H9 (cell line): ENCODE measurements around the gene BMPER. TPM values are rescaled to one million over a fixed set of nuclear protein-coding genes. Genes with fewer than 3 reads are reported as not detected.

ENCODE experiments used
- DNase-seq: peaks from one replicate; pipeline ENCODE4 v3.0.0-alpha.2; 2017
- H2AFZ ChIP-seq: one replicate; pipeline ENCODE4 v1.6.1; 2013; ENCODE audit warnings: mild to moderate bottlenecking, low read length, control low read depth, moderate library complexity
- H2AK5ac ChIP-seq: 2 replicates; pipeline ENCODE4 v1.6.1; 2013; ENCODE audit warnings: low read length, control low read depth, mixed read lengths; ENCODE audit not compliant: insufficient read length
- H2BK120ac ChIP-seq: one replicate; pipeline ENCODE4 v1.6.1; 2013; ENCODE audit warnings: low read depth, mild to moderate bottlenecking, low read length, control low read depth, inconsistent platforms; ENCODE audit not compliant: poor library complexity, severe bottlenecking
- H2BK12ac ChIP-seq: 2 replicates; pipeline ENCODE4 v1.6.1; 2013; ENCODE audit warnings: low read length, control low read depth, mixed read lengths, low read depth; ENCODE audit not compliant: insufficient read length
- H2BK15ac ChIP-seq: 2 replicates; pipeline ENCODE4 v1.6.1; 2013; ENCODE audit warnings: low read depth, low read length, control low read depth
- H2BK20ac ChIP-seq: one replicate; pipeline ENCODE4 v1.6.1; 2013; ENCODE audit warnings: low read depth, mild to moderate bottlenecking, low read length, control low read depth, inconsistent platforms; ENCODE audit not compliant: poor library complexity, severe bottlenecking
- H2BK5ac ChIP-seq: 2 replicates; pipeline ENCODE4 v1.6.1; 2013; ENCODE audit warnings: low read length, control low read depth, mixed read lengths; ENCODE audit not compliant: insufficient read length
- H3K14ac ChIP-seq: 2 replicates; pipeline ENCODE4 v1.6.1; 2013; ENCODE audit warnings: low read length, control low read depth; ENCODE audit not compliant: insufficient read depth
- H3K18ac ChIP-seq: 2 replicates; pipeline ENCODE4 v1.6.1; 2013; ENCODE audit warnings: low read depth, mild to moderate bottlenecking, mixed read lengths, low read length, control low read depth; ENCODE audit not compliant: insufficient read length
- H3K23ac ChIP-seq: 2 replicates; pipeline ENCODE4 v1.6.1; 2013; ENCODE audit warnings: low read length, control low read depth, mixed read lengths, low read depth; ENCODE audit not compliant: insufficient read length
- H3K23me2 ChIP-seq: 2 replicates; pipeline ENCODE4 v1.6.1; 2013; ENCODE audit warnings: low read depth, mild to moderate bottlenecking, mixed read lengths, low read length, control low read depth; ENCODE audit not compliant: insufficient read length, poor library complexity, severe bottlenecking
- H3K27ac ChIP-seq: 2 replicates; pipeline ENCODE4 v1.5.1; 2013; ENCODE audit warnings: low read length, control low read depth, mixed read lengths, low read depth; ENCODE audit not compliant: insufficient read length
- H3K27me3 ChIP-seq: 2 replicates; pipeline ENCODE4 v1.6.1; 2013; ENCODE audit warnings: low read length, control low read depth, inconsistent platforms; ENCODE audit not compliant: insufficient read depth
- H3K4ac ChIP-seq: 2 replicates; pipeline ENCODE4 v1.6.1; 2013; ENCODE audit warnings: low read depth, mild to moderate bottlenecking, control low read depth, inconsistent platforms, low read length, moderate library complexity
- H3K4me1 ChIP-seq: 2 replicates; pipeline ENCODE4 v1.6.1; 2013; ENCODE audit warnings: low read length, control low read depth, inconsistent platforms; ENCODE audit not compliant: insufficient read depth
- H3K4me2 ChIP-seq: 2 replicates; pipeline ENCODE4 v1.6.1; 2013; ENCODE audit warnings: low read length, control low read depth, mixed read lengths; ENCODE audit not compliant: insufficient read length, insufficient read depth
- H3K56ac ChIP-seq: 2 replicates; pipeline ENCODE4 v1.6.1; 2013; ENCODE audit warnings: low read depth, mild to moderate bottlenecking, mixed read lengths, low read length, control low read depth; ENCODE audit not compliant: insufficient read length
- H3K79me1 ChIP-seq: 2 replicates; pipeline ENCODE4 v1.6.1; 2013; ENCODE audit warnings: low read depth, mild to moderate bottlenecking, moderate library complexity, low read length, control low read depth, inconsistent platforms; ENCODE audit not compliant: insufficient read depth, poor library complexity, severe bottlenecking
- H3K79me2 ChIP-seq: 2 replicates; pipeline ENCODE4 v1.6.1; 2013; ENCODE audit warnings: low read length, control low read depth, inconsistent platforms; ENCODE audit not compliant: insufficient read depth
- H3K9ac ChIP-seq: 2 replicates; pipeline ENCODE4 v1.6.1; 2013; ENCODE audit warnings: low read length, control low read depth, mixed read lengths; ENCODE audit not compliant: insufficient read length; ENCODE audit errors: extremely low read depth
- H3K9me3 ChIP-seq: one replicate; pipeline ENCODE4 v1.6.1; 2013; ENCODE audit warnings: low read depth, low read length, inconsistent platforms; ENCODE audit not compliant: control insufficient read depth
- H3T11ph ChIP-seq: one replicate; pipeline ENCODE4 v1.6.1; 2013; ENCODE audit warnings: mild to moderate bottlenecking, low read length, control low read depth, inconsistent platforms
- H4K20me1 ChIP-seq: one replicate; pipeline ENCODE4 v1.6.1; 2013; ENCODE audit not compliant: control insufficient read depth, insufficient read length, insufficient read depth
- H4K5ac ChIP-seq: 2 replicates; pipeline ENCODE4 v1.6.1; 2013; ENCODE audit warnings: low read depth, mild to moderate bottlenecking, mixed read lengths, low read length, control low read depth; ENCODE audit not compliant: insufficient read length
- H4K8ac ChIP-seq: replicated peaks from 2 replicates; pipeline ENCODE4 v1.6.1; 2013; ENCODE audit warnings: low read length, control low read depth, mixed read lengths, low read depth; ENCODE audit not compliant: insufficient read length
- H4K91ac ChIP-seq: 2 replicates; pipeline ENCODE4 v1.6.1; 2013; ENCODE audit warnings: low read depth, mild to moderate bottlenecking, moderate library complexity, mixed read lengths, low read length, control low read depth; ENCODE audit not compliant: insufficient read length
- H3K27ac Mint-ChIP-seq, 3 experiments: 2 replicates in 2 of 3; 3 replicates in 1 of 3; pipeline ENCODE4 v1.8.0; 2020 to 2021; ENCODE audit warnings: mixed read lengths in 3 of 3, mild to moderate bottlenecking in 1 of 3, moderate library complexity in 1 of 3
- H3K27me3 Mint-ChIP-seq: 2 replicates; pipeline ENCODE4 v1.8.0; 2021; ENCODE audit warnings: low read depth, mild to moderate bottlenecking, moderate library complexity, mixed read lengths
- H3K36me3 Mint-ChIP-seq, 3 experiments: 2 replicates in 2 of 3; 3 replicates in 1 of 3; pipeline ENCODE4 v1.8.0; 2020 to 2021; ENCODE audit warnings: low read depth in 3 of 3, mixed read lengths in 3 of 3; ENCODE audit not compliant: insufficient read depth in 1 of 3
- H3K4me1 Mint-ChIP-seq, 2 experiments: 2 replicates each; pipeline ENCODE4 v1.8.0; 2020; ENCODE audit warnings: mixed read lengths in 2 of 2
- H3K4me3 Mint-ChIP-seq, 2 experiments: 2 replicates in 1 of 2; 3 replicates in 1 of 2; pipeline ENCODE4 v1.8.0; 2020 to 2021; ENCODE audit warnings: mild to moderate bottlenecking in 2 of 2, mixed read lengths in 2 of 2, moderate library complexity in 1 of 2
- H3K9me3 Mint-ChIP-seq, 2 experiments: 2 replicates in 1 of 2; 3 replicates in 1 of 2; pipeline ENCODE4 v1.8.0; 2020; ENCODE audit warnings: mild to moderate bottlenecking in 2 of 2, mixed read lengths in 2 of 2, moderate library complexity in 1 of 2
- WGBS: extraction: QIAGEN DNeasy Blood & Tissue Kit; methylation state at CpG from one replicate; pipeline ENCODE4 v1.1.7; 2013; ENCODE audit warnings: missing lambda C conversion rate, low lambda C conversion rate, mixed read lengths; ENCODE audit not compliant: insufficient read length; ENCODE audit errors: extremely low coverage; 5-methylcytosine and 5-hydroxymethylcytosine counted together
- total RNA-seq: library from RNA; stranded (reverse); gene quantifications from 2 replicates; pipeline ENCODE4 v1.2.1, GENCODE V29; 2021
- TF ChIP-seq, protein P1 (sequence below): fragments of 200-600 bp; sonication (generic); conservative IDR thresholded peaks from 3 replicates; pipeline ENCODE4 v1.8.0; 2021; ENCODE audit warnings: antibody characterized with exemption, mild to moderate bottlenecking

BMPER gene
- total RNA-seq, 1 experiment from 2014 or later = 0.20 TPM

DNA sequence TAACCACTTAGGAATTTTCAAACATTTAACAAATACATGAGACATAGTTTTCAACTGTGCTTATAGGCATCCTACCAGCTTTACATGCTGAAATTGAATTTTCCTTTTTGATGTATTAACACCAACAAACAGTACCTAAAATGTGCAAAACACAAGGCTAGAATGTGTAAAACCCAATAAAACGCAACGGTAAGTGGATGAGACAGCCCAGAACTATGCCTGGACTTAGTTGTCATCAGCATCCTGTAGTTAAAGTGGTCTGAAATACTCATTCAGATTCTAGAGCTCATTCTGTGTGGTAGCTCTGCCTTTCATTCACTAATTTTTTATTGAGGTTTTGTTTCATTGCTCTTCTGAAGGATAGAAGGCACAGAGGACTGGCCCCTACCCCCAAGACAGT is 137.1 kb downstream of the BMPER start:
- Histone ChIP-seq H3K4ac (no peak overlapping the region), H4K20me1 (no peaks in the 10 kb centered on the region), H3K18ac (no peak overlapping the region), H3K4me1 (no peaks in the 10 kb centered on the region), H4K5ac (no peak overlapping the region), H2BK120ac (no peak overlapping the region), H3K27me3 (no peaks in the 10 kb centered on the region), H2AFZ (no peak overlapping the region), H2BK15ac (no peak overlapping the region), H3K4me2 (no peak overlapping the region), H3K23ac (no peak overlapping the region), H3K23me2 (no peaks in the 10 kb centered on the region), H3K9me3 (no peaks in the 10 kb centered on the region), H4K8ac (no peak overlapping the region), H3K9ac (no peak overlapping the region), H3K27ac (no peak overlapping the region), H3K14ac (no peak overlapping the region), H3T11ph (no peak overlapping the region), H2BK20ac (no peak overlapping the region), H4K91ac (no peak overlapping the region), H3K56ac (no peak overlapping the region), H3K79me2 (no peaks in the 10 kb centered on the region), H3K79me1 (no peaks in the 10 kb centered on the region), H2BK5ac (no peak overlapping the region), H2AK5ac (no peak overlapping the region), H2BK12ac (no peak overlapping the region)
- peaks cover 4 to 8% of the 10 kb centered on the region in 2 experiments; a peak in 3 of 4 replicates for H3K4me1 Mint-ChIP-seq
- H3K9me3 Mint-ChIP-seq = no peaks in the 10 kb centered on the region
- no peaks in the 10 kb centered on the region for H3K27me3 Mint-ChIP-seq
- TF ChIP-seq, protein P1, sequence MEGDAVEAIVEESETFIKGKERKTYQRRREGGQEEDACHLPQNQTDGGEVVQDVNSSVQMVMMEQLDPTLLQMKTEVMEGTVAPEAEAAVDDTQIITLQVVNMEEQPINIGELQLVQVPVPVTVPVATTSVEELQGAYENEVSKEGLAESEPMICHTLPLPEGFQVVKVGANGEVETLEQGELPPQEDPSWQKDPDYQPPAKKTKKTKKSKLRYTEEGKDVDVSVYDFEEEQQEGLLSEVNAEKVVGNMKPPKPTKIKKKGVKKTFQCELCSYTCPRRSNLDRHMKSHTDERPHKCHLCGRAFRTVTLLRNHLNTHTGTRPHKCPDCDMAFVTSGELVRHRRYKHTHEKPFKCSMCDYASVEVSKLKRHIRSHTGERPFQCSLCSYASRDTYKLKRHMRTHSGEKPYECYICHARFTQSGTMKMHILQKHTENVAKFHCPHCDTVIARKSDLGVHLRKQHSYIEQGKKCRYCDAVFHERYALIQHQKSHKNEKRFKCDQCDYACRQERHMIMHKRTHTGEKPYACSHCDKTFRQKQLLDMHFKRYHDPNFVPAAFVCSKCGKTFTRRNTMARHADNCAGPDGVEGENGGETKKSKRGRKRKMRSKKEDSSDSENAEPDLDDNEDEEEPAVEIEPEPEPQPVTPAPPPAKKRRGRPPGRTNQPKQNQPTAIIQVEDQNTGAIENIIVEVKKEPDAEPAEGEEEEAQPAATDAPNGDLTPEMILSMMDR = no peak
- no CpG with 5 or more reads among the region's 2 CpGs for WGBS
- H3K27ac Mint-ChIP-seq = no peak overlapping the region
- H3K36me3 Mint-ChIP-seq = no peaks in the 10 kb centered on the region
- H3K4me3 Mint-ChIP-seq = no peak overlapping the region
- DNase-seq = no peak
